Thyroid gland (tissue), 4 donors: ENCODE measurements around the gene E2F4. TPM values are rescaled to one million over a fixed set of nuclear protein-coding genes. Genes with fewer than 3 reads are reported as not detected.
A peak's percentile ranks its signal among the peaks of the same experiment; 100 is the strongest.

Source experiments
- DNase-seq, 2 donors: peaks; one replicate each; pipeline ENCODE4 v3.0.0-alpha.2; 2019
- H3K27ac ChIP-seq, 3 donors: fragments of 200-600 bp; sonication (generic); 1 replicate in 2 of 3; 2 replicates in 1 of 3; pipeline ENCODE4 v1.5.1; 2016 to 2019; ENCODE audit warnings: mild to moderate bottlenecking in 1 of 3, moderate library complexity in 1 of 3
- H3K27me3 ChIP-seq: fragments of 200-600 bp; sonication (generic); one replicate; pipeline ENCODE4 v1.5.1; 2019
- H3K36me3 ChIP-seq, 2 donors: fragments of 200-600 bp; sonication (generic); one replicate each; pipeline ENCODE4 v1.5.1; 2016 to 2019
- H3K4me1 ChIP-seq, 2 donors: fragments of 200-600 bp; sonication (generic); one replicate each; pipeline ENCODE4 v1.5.1; 2017 to 2019
- H3K4me3 ChIP-seq, 3 donors: fragments of 200-600 bp; sonication (generic); replicated peaks in 1 of 3; 1 replicate in 2 of 3; 2 replicates in 1 of 3; pipeline ENCODE4 v1.5.1; 2016; ENCODE audit warnings: mild to moderate bottlenecking in 1 of 3
- H3K9me3 ChIP-seq: fragments of 200-600 bp; sonication (generic); one replicate; pipeline ENCODE4 v1.5.1; 2017
- CTCF ChIP-seq, 6 experiments: fragments of 200-600 bp in 3 of 6; fragments of 450-650 bp in 3 of 6; sonication (generic) in 3 of 6; IDR thresholded peaks; one replicate each; pipeline ENCODE4 v1.5.1; 2016 to 2019; ENCODE audit warnings: antibody characterized with exemption in 6 of 6, mild to moderate bottlenecking in 2 of 6, inconsistent platforms in 1 of 6, moderate library complexity in 1 of 6
- POLR2A ChIP-seq, 2 donors: fragments of 450-650 bp; IDR thresholded peaks; one replicate each; pipeline ENCODE4 v1.6.1; 2017; ENCODE audit warnings: antibody characterized with exemption in 2 of 2, mild to moderate bottlenecking in 2 of 2, moderate library complexity in 1 of 2
- WGBS, 2 donors: methylation state at CpG; one replicate each; pipeline ENCODE4 v1.1.5; 2017; 5-methylcytosine and 5-hydroxymethylcytosine counted together
- intact Hi-C: fragments of 100-400 bp; cut with DNase I; formaldehyde crosslinking; loops from one replicate; pipeline ENCODE4 v1.15.1; 2023
- total RNA-seq, 4 donors: library from RNA; depleted of rRNA; stranded (reverse); fragments of >200 nt; gene quantifications; one replicate each; pipeline ENCODE4 v1.2.3, GENCODE V29; 2016

E2F4 gene
- total RNA-seq, 4 donors from 2014 or later: 77.6 to 117 (median 89.1) TPM

DNA sequence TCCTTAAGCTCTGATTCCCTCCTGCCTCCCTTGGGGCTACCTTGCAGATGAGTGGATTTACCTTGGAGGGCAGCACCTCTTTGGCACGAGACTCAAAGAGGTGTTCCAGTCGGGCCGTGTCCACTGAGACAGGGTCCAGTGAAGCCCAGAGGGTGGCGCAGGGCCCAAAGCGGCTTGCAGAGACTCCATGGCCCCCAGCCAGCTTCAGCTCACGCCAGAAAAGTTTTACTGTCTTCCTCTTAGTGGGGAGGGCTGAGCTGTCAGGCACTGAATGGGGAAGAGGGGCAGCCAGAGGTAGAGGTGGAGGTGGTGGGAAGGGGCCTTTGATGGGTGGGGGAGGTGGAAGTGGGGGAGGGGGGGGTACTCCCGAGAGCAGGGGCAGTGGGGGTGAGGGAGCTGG is 41.6 kb downstream of the E2F4 start:
- H3K9me3 ChIP-seq: no peaks in the 10 kb centered on the region
- peak in 1 of 2 donors; percentile 42 for DNase-seq

DNA sequence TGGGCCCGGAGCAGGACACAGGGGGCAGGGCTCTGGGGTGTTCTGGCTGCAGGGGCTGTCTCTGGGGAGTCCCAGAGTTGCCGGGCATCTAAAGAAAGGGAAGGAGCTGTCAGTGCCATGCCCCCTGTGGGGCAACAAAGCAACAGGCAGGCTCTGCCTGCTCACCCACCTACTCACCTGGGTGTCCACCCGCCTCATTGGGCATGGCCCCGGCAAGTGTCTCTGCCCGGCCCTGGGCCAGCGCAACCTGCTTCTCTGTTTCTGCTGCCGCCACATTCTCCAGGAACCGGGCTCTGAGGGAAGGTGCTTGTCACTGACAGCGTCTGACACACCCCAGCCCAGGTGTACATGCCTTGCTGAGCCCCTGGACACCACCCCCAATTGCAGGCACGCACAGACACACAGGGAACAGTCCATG is 42.2 kb downstream of the E2F4 start:
- Histone ChIP-seq H3K27ac (no peak overlapping the region), H3K4me1 (no peaks in the 10 kb centered on the region), H3K4me3 (no peak overlapping the region), H3K36me3 (peaks cover 72 to 80% of the 10 kb centered on the region in 2 donors), H3K9me3 (no peaks in the 10 kb centered on the region), H3K27me3 (no peaks in the 10 kb centered on the region)
- TF ChIP-seq CTCF (IDR thresholded peaks at IDR 0.05) (no peak), POLR2A (IDR thresholded peaks at IDR 0.05) (no peak)
- 92 to 96% methylated on average over 9 to 10 of the region's 10 CpGs for WGBS, 2 donors
- intact Hi-C loops: no loop called here
- no peak for DNase-seq

More for the DNA sequence above, 41.6 kb downstream of the E2F4 start:
- Histone ChIP-seq H3K27ac (no peak overlapping the region), H3K36me3 (peaks cover 74 to 80% of the 10 kb centered on the region in 2 donors), H3K27me3 (no peaks in the 10 kb centered on the region), H3K4me3 (no peak overlapping the region), H3K4me1 (no peaks in the 10 kb centered on the region)
- WGBS, 2 donors: 63 to 65% methylated on average over 7 of the region's 7 CpGs
- intact Hi-C loops: no loop called here
- TF ChIP-seq CTCF (IDR thresholded peaks at IDR 0.05): no peak
- no peak for TF ChIP-seq POLR2A (IDR thresholded peaks at IDR 0.05)

DNA sequence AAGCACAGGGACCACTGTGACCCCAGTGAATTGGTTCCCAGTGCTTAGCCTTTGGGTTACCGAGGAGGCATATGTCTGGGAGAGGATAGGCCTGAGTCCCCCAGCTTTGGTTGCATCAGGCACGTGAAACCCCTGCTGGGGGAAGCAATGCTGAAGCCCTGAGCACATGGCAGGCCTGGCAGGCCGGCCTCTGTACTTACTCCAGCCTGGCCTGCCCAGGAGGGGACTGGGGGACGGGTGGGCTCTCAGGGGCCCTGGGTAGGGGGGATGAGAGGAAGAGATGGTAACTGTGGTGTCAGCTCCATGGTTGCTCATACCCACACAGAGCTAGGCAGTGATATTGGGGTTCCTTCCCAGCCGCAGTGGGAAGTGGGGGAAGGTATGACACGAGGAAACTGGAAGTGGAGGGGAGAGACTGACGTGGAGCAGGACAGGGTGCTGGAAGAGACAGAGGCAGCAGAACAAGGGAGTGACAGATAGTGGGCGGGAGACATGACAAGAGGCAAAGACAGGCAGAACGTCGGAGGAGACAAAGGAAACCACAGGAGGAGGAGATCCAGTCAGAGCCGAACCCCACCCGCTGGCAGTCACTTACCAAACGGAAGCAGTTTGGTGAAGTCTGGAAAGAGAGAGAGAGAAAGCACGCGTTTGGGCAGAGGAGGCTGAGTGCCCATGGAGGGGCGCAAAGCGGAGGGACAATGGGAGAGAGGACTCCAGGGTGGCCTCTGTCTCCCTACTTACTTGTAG is 44.0 kb downstream of the E2F4 start:
- Histone ChIP-seq H3K36me3 (peaks cover 54 to 64% of the 10 kb centered on the region in 2 donors), H3K27ac (no peak overlapping the region), H3K27me3 (no peaks in the 10 kb centered on the region), H3K4me3 (no peak overlapping the region), H3K9me3 (no peaks in the 10 kb centered on the region), H3K4me1 (peaks cover 13 to 15% of the 10 kb centered on the region in 2 donors)
- intact Hi-C loops: no loop called here
- WGBS, 2 donors: 87 to 89% methylated on average over 17 of the region's 17 CpGs
- DNase-seq: no peak
- TF ChIP-seq POLR2A (IDR thresholded peaks at IDR 0.05): no peak

DNA sequence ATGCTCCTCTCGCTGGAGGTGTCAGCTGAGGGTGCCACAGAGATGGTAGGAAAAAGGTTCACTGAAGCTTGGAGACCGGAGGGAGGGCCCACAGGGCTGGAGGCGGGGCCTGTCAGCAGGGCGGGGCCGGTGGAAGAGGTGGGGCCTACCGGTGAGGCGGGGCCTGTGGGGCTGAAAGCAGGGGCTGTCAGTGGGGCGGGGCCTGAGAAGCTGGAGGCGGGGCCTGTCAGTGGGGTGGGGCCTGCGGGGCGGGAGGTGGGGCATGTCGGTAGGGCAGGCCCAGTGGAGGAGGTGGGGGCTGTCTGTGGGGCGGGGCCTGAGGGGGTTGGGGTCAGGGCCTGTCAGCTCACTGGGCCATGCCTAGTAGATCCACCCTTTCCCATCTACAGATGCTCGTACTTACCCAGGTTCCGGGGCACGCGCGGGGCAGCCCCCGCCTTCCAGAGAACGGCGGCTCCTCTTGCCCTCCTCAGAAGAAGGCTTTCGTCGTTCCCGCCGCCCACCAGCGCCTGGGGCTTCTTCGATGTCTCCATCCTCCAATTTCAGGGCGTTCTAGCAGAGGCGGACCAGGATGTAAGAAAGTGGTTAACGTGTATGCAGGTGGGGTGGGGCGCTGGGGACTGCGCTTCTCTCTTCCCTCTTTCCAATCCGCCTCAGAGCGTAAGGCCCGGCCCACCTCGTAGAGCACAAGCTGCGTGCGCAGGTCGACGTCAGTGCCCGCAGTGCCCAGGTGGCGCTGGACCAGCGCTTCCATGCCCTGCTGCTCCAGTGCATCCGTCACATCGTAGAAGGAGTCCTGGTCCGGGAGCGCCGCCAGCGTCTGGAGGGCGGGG is 44.8 kb downstream of the E2F4 start:
- Histone ChIP-seq H3K9me3 (no peaks in the 10 kb centered on the region), H3K27me3 (no peaks in the 10 kb centered on the region), H3K36me3 (peaks cover 46 to 56% of the 10 kb centered on the region in 2 donors), H3K4me3 (no peak overlapping the region), H3K4me1 (peaks cover 21 to 22% of the 10 kb centered on the region in 2 donors), H3K27ac (no peak overlapping the region)
- intact Hi-C loops: no loop called here
- TF ChIP-seq POLR2A (IDR thresholded peaks at IDR 0.05): no peak
- no peak for TF ChIP-seq CTCF (IDR thresholded peaks at IDR 0.05)
- peak in 1 of 2 donors; percentile 17 for DNase-seq
- 87 to 88% methylated on average over 45 to 47 of the region's 50 CpGs for WGBS, 2 donors

- Histone ChIP-seq H3K36me3 (peaks cover 43 to 54% of the 10 kb centered on the region in 2 donors), H3K27me3 (no peaks in the 10 kb centered on the region), H3K4me1 (peaks cover 29 to 31% of the 10 kb centered on the region in 2 donors), H3K4me3 (no peak overlapping the region), H3K9me3 (no peaks in the 10 kb centered on the region), H3K27ac (no peak overlapping the region)
- intact Hi-C loops: no loop called here
- no peak for DNase-seq
- WGBS, 2 donors: 84 to 89% methylated on average over 16 of the region's 16 CpGs
- TF ChIP-seq POLR2A (IDR thresholded peaks at IDR 0.05): no peak
- no peak for TF ChIP-seq CTCF (IDR thresholded peaks at IDR 0.05)
These were observed 45.7 kb downstream of the E2F4 start for GRCh38 chr16:67237396-67238277.
